GM06990 (cell line): ENCODE data around the gene TRIM21.

ENCODE experiments used
- DNase-seq: peaks from one replicate; pipeline ENCODE4 v3.0.0-alpha.2; 2011; ENCODE audit not compliant: insufficient read length; ENCODE audit errors: extremely low read depth
- H3K27me3 ChIP-seq: replicated peaks from 2 replicates; pipeline ENCODE4 v1.6.0; 2011; ENCODE audit warnings: low read length; ENCODE audit not compliant: control insufficient read depth, insufficient read depth
- H3K36me3 ChIP-seq: 2 replicates; pipeline ENCODE4 v1.5.1; 2011; ENCODE audit warnings: low read length; ENCODE audit not compliant: control insufficient read depth, insufficient read depth
- H3K4me3 ChIP-seq: replicated peaks from 2 replicates; pipeline ENCODE4 v1.5.1; 2011; ENCODE audit warnings: low read depth, mild to moderate bottlenecking, control low read depth, low read length
- CTCF ChIP-seq: IDR thresholded peaks from 2 replicates; pipeline ENCODE4 v1.5.1; 2011; ENCODE audit warnings: low read length, control low read depth, mild to moderate bottlenecking, inconsistent platforms; ENCODE audit not compliant: insufficient read depth, poor library complexity, severe bottlenecking

The TRIM21 gene

DNA sequence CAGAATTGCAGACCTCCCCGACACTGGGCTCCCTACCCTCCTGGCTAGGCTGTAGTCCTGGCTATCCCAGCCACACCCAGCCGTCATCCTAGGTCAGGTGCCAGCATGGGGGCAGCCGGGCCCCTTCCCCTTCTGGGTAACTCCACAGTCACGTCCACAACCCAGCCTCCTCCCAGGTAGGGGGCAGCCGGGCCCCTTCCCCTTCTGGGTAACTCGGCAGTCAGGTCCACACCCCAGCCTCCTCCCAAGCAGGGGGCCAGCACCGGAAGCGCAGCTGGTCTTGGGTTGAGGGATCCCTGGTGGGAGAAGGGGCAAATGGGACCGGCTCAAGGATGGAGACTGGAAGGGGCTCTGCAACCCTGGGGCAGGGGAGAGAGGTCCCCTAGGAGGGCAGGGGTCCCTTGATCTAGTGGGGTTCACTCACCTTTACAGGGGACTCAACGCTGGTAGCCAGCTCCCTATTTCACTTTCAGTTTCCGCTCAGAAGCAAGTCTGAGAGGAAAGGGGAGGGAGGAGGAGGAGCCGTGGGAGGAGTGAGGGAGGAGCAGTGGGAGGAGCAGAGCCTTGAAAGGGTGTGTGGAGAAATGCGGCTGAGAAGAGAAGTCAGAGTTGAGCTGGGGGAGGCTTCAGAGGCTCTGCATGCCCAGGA lies at the start of gene TRIM21:
TRIM21 (minus strand) TSS at position 494 of the 649 bp plus-strand sequence. CDS start 3,293 bp downstream, outside the sequence.
- DNase-seq, result peak; percentile 76
- Histone ChIP-seq H3K4me3 (peak within 1 kb of the TSS; percentile 94), H3K36me3 (peaks cover 15% of the 10 kb centered on the region), H3K27me3 (no peaks in the 10 kb centered on the region)
- TF ChIP-seq CTCF, result no peak

GRCh38 chr11:4441515-4441914 lies 48.0 kb upstream of the TRIM21 start:
- no peak for DNase-seq
- H3K4me3 ChIP-seq, result no peak overlapping the region
- TF ChIP-seq CTCF, result no peak
- no peaks in the 10 kb centered on the region for H3K27me3 ChIP-seq
- H3K36me3 ChIP-seq, result no peaks in the 10 kb centered on the region

DNA sequence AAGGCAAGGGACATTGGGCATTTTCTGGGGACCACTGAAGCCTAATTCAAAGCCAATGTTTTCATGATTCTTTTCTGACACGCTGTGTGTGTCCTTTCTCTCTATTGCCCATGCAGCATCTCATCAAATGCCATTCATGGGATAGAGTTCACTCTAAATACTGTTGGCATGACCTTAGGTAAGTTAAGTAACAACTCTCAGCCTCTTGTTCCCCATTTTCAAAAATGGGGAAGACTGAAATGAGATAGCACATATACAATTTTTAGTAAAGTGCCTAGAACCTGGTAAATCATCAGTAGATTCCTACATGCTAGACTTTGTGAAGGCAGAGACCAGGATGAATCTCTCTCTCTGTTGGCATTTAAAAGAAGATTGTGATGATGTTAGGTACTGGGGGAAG lies 42.9 kb upstream of the TRIM21 start:
- Histone ChIP-seq H3K4me3 (no peak overlapping the region), H3K36me3 (no peaks in the 10 kb centered on the region), H3K27me3 (no peaks in the 10 kb centered on the region)
- no peak for TF ChIP-seq CTCF
- no peak for DNase-seq

GRCh38 chr11:4433856-4434255 lies 40.4 kb upstream of the TRIM21 start:
- TF ChIP-seq CTCF, result no peak
- no peaks in the 10 kb centered on the region for H3K27me3 ChIP-seq
- no peak overlapping the region for H3K4me3 ChIP-seq
- no peaks in the 10 kb centered on the region for H3K36me3 ChIP-seq
- no peak for DNase-seq

DNA sequence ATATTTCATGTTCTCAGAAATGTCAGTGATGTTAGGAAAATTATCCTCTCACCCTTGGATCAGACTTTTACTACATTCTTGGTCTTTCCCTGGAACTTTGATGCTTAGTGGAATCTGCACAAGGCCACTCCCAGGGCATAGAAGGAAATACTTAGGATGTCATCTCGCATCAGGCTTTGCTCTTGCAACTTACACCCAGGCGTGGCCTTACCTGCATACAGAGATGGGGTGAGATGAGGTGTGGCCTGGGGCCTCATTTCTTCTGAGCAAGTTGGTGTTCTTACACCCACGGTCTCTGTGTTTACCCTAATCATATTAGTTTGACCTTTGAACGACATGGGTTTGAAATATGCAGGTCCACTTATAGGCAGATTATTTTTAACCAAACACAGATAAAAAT lies 36.5 kb upstream of the TRIM21 start:
- Histone ChIP-seq H3K36me3 (no peaks in the 10 kb centered on the region), H3K4me3 (no peak overlapping the region), H3K27me3 (no peaks in the 10 kb centered on the region)
- TF ChIP-seq CTCF, result no peak
- DNase-seq, result no peak

GRCh38 chr11:4418403-4418802 lies 24.9 kb upstream of the TRIM21 start:
- no peak for TF ChIP-seq CTCF
- Histone ChIP-seq H3K36me3 (no peaks in the 10 kb centered on the region), H3K27me3 (peaks cover 2% of the 10 kb centered on the region; the same call in 1 of the 2 replicates), H3K4me3 (no peak overlapping the region)
- DNase-seq, result no peak
